Measurements from ENCODE around the gene BRSK1.
"Not testable (repeated sequence)": the region's sequence is repeated elsewhere in the genome, so short reads cannot be mapped to it uniquely, and the experiment has no call there.

BRSK1 gene

GRCh38 chr19:55305491-55305890 is 21.7 kb downstream of the BRSK1 start:
- peak; percentile 72 for DNase-seq

- no peak for DNase-seq
Observed at GRCh38 chr19:55305983-55306562, 22.3 kb downstream of the BRSK1 start.

GRCh38 chr19:55306712-55307111 is 22.9 kb downstream of the BRSK1 start:
- DNase-seq, result no peak

DNA sequence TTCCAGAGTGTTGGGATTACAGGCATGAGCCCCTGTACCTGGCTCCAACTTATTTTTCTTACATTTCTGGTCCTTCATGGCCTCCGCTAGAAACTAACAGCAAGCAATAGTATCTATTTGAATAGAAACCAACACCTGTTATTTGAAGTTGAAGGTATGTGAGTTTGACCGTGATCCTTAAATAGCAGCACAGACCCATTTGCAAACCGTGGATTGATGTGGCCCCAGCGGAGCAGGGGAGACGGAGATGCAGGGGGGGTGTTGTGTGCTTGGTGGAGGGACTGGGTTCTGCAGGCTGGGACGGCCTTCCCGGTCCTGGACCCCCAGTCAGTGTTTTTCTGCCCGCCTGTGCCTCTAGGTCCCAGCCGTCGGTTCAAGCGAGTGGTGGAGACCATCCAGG is 24.5 kb downstream of the BRSK1 start:
- DNase-seq, result no peak

GRCh38 chr19:55309448-55309847 is 25.7 kb downstream of the BRSK1 start:
- DNase-seq, result no peak

DNA sequence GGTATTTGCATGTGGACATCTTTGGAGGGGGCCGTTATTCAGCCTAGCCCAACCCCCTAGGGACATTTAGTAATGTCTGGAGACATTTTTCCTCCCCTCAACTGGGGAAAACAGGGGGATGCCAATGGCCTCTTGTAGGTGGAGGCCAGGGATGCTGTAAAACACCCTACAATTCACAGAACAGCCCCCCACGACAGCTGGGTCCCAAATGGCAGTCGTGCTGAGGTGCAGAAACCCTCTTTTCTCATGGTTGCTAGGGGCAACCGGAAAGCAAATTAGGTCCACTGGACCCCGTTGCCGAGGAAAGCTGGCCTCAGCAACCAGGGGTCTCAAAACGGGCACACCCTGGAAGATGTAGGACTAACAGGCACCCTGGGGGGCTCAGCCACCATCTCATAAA is 26.7 kb downstream of the BRSK1 start:
- no peak for DNase-seq

DNA sequence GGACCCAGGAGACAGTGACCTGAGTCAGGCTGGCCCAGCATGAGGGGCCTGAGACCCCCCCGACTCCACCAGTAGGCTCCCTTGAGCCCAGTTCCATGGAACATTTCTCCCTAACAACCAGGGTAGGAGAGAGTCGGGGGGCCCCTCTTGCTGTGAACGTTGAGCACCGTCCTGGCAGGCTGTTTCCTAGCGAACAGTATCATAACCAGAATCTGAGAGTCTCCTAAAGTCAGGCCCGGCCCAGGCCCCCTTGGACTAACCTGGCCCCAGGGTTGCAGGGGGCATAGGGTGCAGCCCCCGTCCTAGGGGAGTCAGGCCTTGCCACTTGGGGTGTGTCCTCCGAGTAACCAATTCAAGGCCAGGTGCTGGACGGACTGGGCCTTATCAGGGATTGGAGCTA is 27.6 kb downstream of the BRSK1 start:
- no peak for DNase-seq

- DNase-seq, result no peak
Observed at GRCh38 chr19:55311797-55312196, 28.0 kb downstream of the BRSK1 start.

- DNase-seq, result no peak
Observed at GRCh38 chr19:55312621-55313512, 29.1 kb downstream of the BRSK1 start.

DNA sequence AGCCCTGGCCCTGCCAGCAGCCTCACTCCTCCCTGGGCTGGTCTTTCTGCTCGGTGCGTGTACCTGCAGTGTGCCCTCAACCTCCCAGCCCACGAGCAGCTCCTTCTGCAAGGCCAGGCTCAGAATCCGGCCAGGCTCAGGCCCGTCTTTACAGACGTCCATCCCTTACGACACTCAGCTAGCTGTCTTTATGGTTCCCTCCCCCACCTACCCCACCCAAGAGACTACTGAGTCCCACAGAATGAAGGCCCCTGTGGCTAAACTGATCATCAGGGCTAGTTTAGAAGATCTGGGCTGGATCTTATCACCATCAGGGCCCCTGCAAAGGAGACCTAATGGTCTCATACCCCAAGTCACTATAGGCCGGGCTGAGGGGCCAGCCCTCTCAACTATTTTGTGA is 30.6 kb downstream of the BRSK1 start:
- DNase-seq, result no peak

DNA sequence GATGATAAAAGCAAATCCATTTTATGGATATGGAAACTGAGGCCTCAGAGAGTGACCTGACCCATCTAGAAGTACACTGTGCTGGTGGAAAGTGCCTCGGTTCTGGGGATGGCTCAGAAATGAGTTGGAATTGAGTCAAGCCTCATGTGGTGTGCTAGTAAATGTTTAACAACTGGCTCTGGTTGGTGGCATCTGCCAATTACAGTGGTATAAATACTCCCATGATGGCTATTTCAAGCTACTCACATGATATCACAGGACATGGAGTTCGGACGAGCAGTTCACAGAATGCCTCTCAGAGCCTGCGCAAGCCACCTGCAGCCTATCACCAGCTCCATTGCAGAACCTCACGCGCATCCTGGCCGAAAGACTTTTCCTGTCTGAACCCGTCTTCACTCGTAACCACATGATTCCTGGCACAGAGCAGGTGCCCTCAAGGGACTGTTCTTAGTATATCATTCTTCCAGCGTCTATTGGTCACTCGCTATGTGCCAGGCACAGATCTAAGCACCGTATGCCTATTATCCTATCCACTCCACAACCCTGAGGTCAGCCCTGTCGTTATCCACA is 32.2 kb downstream of the BRSK1 start:
- no peak for DNase-seq

DNA sequence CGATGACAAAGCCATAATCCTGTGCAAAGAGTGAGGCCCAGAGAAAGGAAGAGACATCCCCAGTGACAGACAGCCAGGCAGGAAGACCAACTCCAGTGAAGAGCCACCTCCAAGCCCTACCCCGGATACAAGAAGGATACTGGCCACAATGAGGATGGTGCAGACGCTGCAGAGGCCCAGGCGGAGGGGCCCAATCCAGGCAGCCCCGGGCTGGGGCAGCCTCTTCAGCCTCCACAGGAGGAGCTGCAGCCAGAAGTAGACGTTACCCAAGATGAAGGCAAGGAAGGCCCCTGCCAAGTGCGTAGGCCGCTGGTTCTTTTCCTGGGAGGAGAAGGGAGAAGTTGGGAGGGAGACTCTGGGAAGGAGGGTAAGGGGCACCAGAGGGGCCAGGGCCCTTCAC is 32.8 kb downstream of the BRSK1 start:
- DNase-seq, result no peak

DNA sequence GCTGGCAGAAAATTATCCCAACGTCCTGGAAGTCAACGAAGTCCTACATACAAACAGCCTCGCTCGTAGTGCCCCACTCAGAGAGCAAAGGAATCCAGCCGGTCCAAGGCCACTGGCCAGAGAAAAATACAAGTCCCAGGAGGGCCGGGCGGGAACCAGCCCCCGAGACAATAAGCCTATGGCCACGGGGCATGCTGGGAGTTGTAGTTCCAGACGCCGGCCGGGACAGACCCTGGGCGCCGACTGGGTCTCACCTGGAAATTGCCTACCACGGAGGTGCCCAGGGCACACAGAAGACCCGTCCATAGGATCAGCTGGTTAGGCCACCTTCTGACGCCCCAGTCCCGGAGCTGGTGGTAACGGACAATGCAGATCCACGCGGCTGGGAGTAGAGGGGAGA is 36.0 kb downstream of the BRSK1 start:
- no peak for DNase-seq

DNA sequence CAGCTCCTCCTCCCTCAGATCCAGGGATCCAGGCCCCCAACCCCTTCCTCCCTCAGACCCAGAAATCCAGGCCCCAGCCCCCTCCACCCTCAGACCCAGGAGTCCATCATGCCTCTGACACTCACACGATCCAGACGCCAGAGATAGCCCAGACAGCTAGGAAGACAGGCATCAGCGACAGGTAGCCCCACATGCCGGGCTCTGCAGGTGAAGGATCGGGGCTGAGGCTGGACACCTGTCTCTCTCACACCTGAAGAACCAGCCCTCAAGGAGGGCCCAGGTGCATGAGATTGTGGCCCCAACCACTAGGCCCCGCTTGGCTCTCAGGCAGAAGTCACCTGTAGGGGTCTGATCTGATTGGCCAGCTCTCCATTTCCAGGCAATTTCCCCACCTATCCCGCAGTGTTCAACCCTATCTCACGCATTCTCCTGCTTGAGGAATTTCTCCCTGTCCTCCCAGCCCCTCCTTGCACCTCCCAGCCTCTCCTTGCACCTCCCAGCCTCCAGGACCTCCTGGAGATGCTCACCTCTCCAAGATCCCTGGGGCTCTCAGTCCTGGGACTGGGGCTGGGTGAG is 37.1 kb downstream of the BRSK1 start:
- DNase-seq, result no peak

DNA sequence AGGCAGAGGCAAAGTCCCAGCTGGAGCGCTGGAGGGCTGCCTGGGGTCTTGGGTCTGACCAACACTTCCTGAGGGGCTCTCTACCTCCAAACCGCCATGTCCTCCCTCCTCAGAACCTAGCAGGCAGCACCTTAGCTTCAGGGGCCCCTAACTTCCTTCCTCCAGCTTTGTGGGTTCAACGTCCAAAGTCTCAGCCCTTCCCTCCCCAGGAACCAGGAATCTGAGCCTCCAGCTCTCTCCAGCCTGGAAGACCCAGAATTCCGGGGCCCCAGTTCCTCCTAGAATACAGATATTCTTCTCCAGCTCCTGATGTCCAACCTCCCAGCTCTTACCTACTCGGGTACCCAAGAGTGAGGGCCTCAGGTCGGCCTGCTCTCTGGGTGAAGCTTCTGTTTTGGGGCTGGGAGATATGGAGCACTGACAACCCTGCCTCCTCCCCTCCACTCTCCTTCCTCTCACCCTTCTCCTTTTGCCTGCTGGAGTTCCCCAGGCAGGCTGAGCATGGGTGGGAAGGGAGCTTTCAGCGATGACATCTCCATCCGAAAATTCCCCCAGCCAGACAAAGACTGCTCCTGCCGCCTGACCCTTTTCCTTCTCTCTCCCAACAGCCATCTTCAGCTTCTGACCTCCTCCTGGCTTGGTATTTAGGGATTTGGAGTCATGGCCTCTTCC is 37.8 kb downstream of the BRSK1 start:
- no peak for DNase-seq

GRCh38 chr19:55322204-55322885 is 38.5 kb downstream of the BRSK1 start:
- DNase-seq, result no peak

GRCh38 chr19:55324662-55325061 is 40.9 kb downstream of the BRSK1 start:
- DNase-seq, result no peak

- DNase-seq, result no peak
Observed at GRCh38 chr19:55325172-55325571, 41.4 kb downstream of the BRSK1 start, which contains the start of gene TMEM150B. Gene TMEM150B (minus strand): TSS chr19:55325341. CDS start chr19:55321036, 4,305 bp downstream.

GRCh38 chr19:55328774-55329318 is 45.0 kb downstream of the BRSK1 start:
- DNase-seq, result not testable (repeated sequence)

GRCh38 chr19:55329791-55330190 is 46.0 kb downstream of the BRSK1 start:
- DNase-seq, result not testable (repeated sequence)

DNA sequence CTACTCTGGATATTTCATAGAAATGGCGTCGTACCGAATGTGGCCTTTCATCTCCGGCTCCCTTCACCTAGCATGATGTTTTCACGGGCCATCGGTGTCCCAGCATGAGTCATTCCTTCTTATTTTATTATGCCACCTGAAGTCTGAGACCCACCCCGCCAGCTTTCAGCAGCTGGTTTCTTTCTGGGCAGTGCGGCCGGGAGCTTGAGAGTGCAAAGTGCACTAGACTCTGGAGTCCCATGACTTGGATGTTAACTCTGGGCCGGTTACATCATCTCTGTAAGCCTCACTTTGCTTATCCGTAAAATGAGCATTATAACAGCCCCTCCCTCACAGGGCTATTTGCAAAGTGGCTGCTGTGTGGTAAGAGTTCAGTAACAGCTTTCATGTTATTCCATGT is 50.1 kb downstream of the BRSK1 start:
- no peak for DNase-seq

DNA sequence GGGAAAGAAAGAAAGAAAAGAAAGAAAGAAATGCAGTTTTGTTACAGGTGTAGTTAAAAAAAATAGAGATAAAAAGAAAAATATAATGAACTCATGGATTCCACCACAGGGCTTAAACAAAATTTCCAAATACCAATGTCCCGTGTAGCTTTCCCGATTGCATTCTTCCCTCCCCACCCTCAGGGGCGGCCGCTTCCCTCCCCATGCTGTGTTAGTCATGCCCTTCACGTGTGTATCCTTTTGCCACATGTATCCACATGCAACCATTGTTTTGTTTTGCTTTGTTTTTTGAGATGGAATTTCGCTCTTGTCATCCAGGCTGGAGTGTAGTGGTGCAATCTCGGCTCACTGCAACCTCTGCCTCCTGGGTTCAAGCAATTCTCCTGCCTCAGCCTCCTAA is 52.3 kb downstream of the BRSK1 start:
- no peak for DNase-seq
